Stimulated activated CD4-positive, alpha-beta T cell treated with anti-CD3 and anti-CD28 coated beads, TNF-alpha, amount 100 ng/mL, for 24 hours (primary cell): ENCODE data around the gene FAM156A.
A peak's percentile ranks its signal among the peaks of the same experiment; 100 is the strongest.
"Not testable (repeated sequence)": the region's sequence is repeated elsewhere in the genome, so short reads cannot be mapped to it uniquely, and the experiment has no call there.

Experiments
- DNase-seq, 3 experiments: peaks; one replicate each; pipeline ENCODE4 v3.0.0-alpha.2; 2020; ENCODE audit warnings: low read depth in 3 of 3

The FAM156A gene

GRCh38 chrX:52966993-52967738 is 8.8 kb upstream of the FAM156A start:
- DNase-seq = not testable (repeated sequence)

- DNase-seq = not testable (repeated sequence)
These were observed 643 bp upstream of the FAM156A start for GRCh38 chrX:52958961-52959360.

GRCh38 chrX:52949884-52950283 is 8.4 kb downstream of the FAM156A start:
- not testable (repeated sequence) for DNase-seq

GRCh38 chrX:52949325-52949724 is 9.0 kb downstream of the FAM156A start:
- not testable (repeated sequence) for DNase-seq

- DNase-seq = not testable (repeated sequence)
These were observed 10.1 kb downstream of the FAM156A start for GRCh38 chrX:52948265-52948664.

GRCh38 chrX:52947501-52947900 is 10.8 kb downstream of the FAM156A start:
- DNase-seq = not testable (repeated sequence)

GRCh38 chrX:52945838-52946494 is 12.4 kb downstream of the FAM156A start:
- DNase-seq = not testable (repeated sequence)

GRCh38 chrX:52941728-52942127 is 16.6 kb downstream of the FAM156A start:
- not testable (repeated sequence) for DNase-seq

- DNase-seq = not testable (repeated sequence)
These were observed 17.6 kb downstream of the FAM156A start for GRCh38 chrX:52940704-52941103.

- DNase-seq = not testable (repeated sequence)
These were observed 22.9 kb downstream of the FAM156A start for GRCh38 chrX:52935470-52935784.

GRCh38 chrX:52934704-52935469 is 23.4 kb downstream of the FAM156A start:
- DNase-seq = peak; percentile 76 to 85 (median 80)

GRCh38 chrX:52933976-52934703 is 24.2 kb downstream of the FAM156A start:
- no peak for DNase-seq

GRCh38 chrX:52933213-52933612 is 25.1 kb downstream of the FAM156A start:
- no peak for DNase-seq

GRCh38 chrX:52930214-52930613 is 28.1 kb downstream of the FAM156A start:
- not testable (repeated sequence) for DNase-seq

GRCh38 chrX:52923781-52924241 is 34.5 kb downstream of the FAM156A start:
- no peak for DNase-seq

GRCh38 chrX:52914704-52915103 is 43.6 kb downstream of the FAM156A start:
- not testable (repeated sequence) for DNase-seq

- not testable (repeated sequence) for DNase-seq
These were observed 44.6 kb downstream of the FAM156A start for GRCh38 chrX:52913681-52914080.

- not testable (repeated sequence) for DNase-seq
These were observed 48.9 kb downstream of the FAM156A start for GRCh38 chrX:52909313-52909969.

GRCh38 chrX:52907900-52908299 is 50.4 kb downstream of the FAM156A start:
- not testable (repeated sequence) for DNase-seq

- not testable (repeated sequence) for DNase-seq
These were observed 51.2 kb downstream of the FAM156A start for GRCh38 chrX:52907137-52907536.

GRCh38 chrX:52906072-52906471 is 52.2 kb downstream of the FAM156A start:
- DNase-seq = not testable (repeated sequence)
